ENCODE results near the gene SDC3.
"Not testable (repeated sequence)": the region's sequence is repeated elsewhere in the genome, so short reads cannot be mapped to it uniquely, and the experiment has no call there.

The SDC3 gene, protein sequence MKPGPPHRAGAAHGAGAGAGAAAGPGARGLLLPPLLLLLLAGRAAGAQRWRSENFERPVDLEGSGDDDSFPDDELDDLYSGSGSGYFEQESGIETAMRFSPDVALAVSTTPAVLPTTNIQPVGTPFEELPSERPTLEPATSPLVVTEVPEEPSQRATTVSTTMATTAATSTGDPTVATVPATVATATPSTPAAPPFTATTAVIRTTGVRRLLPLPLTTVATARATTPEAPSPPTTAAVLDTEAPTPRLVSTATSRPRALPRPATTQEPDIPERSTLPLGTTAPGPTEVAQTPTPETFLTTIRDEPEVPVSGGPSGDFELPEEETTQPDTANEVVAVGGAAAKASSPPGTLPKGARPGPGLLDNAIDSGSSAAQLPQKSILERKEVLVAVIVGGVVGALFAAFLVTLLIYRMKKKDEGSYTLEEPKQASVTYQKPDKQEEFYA

DNA sequence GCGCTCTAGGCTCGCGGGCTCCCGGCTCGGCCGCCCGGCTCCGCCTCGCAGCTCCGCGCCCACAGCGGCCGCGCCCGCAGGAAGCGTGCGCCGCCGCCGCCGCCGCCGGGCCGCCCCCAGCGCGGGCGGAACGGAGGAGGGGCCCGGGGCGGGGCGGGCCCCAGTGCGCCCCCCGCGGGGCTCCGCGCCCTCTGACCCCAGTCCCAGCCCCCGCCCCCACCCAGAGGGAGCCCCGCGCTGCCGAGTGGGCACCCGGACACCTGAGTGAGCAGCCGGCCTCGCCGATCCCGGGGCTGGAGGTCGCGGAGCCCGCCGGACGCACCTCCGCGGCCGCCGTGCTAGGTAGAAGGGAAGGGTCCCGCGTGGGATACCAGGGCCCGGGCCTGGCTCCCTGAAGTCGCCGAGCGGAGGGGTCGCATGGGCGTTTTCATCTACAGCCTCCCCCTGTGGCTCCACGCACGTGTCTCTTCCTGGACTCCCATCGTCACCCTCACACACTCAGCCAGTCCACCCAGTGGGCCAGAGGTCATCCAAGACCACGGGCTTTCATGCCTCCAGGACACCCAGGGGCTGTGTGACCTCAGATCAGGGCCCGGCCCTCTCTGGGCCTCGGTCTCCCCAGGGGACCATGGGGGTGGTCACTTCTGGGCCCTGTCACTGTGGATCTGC lies at the start of gene SDC3:
Gene SDC3, minus strand, starts transcription at position 63 of the 669 bp plus-strand sequence. CDS start 172 bp downstream, outside the sequence.
- no peak for DNase-seq (ENCODE audit: low read depth in 2 of 2)

DNA sequence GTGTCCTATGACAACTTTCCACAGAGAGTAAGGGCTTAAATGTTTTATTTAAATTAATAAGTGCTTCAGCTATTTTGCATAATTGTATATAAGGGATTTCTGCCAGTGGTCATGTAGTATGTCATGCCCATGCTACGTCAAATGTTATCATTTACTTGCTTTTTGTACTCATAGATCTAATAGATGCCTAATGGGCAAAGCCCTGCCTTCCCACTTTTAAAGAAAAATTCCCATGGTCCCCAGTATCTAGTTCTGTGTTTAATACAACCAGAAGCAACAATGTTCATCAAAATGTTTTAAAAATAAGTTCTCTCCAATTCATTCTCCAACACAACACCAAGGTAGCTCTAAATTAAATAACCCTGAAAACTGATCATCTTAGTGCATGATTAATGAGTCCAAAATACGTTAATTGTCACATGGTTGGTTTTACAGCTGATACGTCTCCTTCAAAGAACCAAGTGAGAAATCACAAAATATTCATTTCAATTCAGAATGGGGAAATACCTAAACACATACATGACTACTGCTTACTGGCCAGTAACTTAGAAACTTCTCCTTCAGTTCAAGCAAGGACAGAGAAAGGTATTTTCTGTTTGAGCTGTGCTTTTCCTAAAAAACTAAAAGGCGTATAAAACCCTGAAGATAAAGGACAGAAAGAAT lies 49.1 kb upstream of the SDC3 start:
- DNase-seq (ENCODE audit: low read depth in 2 of 2), result no peak

DNA sequence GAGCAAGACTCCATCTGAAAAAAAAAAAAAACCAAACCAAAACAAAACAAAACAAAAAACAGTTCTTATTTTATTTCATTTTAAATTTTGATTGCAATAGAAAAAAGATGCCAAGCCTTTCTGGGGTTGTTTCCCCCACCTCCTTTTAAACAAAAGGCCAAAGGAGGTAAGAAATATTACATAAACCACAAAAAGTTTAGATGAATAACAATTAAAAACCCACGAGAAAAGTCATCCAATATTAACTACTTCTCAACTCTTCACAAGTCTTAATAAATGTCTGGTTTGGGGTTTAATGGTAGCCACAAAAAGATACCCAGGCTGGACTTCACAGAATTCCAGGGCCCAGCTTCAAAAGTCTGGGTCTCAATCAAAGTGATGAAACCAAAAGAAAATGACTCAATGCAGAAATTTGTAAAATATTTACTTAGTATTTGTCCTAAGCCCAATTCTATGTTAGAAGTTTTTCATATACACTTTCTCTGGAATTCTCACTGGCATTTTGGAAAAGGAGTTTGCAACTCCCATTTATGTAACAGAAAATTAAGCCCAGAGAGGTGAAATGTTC lies 47.0 kb upstream of the SDC3 start:
- DNase-seq (ENCODE audit: low read depth in 2 of 2), result no peak

DNA sequence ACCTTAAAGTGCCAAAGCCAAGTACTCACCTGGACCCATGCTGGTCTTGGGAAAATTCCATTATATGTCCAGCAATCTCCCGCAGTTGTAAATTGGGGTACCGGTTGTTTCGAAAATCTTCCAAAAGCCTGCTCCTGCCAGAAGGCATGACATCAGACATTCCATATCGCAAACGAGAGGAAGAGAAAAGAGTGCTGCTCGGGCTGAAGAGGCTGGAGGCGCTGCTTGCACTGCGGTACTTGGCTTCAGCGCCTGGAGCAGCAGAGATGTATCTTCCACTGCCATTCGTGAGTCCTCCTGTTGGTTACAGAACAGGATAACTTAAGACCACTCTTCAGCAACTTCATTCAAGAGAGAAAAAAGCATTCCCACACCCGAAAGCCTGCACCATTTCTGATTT lies 45.1 kb upstream of the SDC3 start:
- no peak for DNase-seq (ENCODE audit: low read depth in 2 of 2)

DNA sequence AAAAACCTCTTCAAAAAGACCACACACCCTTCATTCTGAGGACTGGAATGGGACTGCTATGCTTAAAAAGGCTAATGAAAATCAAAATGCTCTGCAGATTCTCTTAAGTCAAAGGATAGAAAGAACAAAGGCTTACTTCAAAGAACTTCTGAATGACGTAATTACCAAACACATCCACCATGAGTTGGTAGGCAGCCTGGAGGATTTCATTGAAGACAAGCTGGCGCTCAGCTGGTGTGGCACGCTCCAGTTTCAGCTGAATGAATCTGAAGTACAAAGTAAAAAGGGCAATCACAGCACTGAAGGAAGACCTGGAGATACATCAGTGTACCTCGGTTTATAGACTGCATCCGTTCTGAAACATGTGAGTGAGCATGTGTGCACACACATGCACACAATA lies 43.5 kb upstream of the SDC3 start:
- no peak for DNase-seq (ENCODE audit: low read depth in 2 of 2)

DNA sequence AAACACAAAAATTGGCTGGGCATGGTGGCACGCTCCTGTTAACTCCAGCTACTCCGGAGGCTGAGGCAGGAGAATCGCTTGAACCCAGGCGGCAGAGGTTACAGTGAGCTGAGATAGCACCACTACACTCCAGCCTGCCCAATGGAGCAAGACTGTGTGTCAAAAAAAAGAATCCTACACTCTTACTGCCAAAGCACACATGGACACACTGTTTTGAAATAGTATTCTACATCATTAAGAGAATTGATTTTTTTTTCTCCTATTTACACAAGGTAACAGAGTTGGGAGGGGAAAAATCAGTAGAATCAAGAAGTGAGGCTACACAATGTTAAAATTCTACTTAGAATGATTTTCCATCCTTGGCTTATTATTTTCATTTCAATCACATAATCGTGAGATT lies 42.1 kb upstream of the SDC3 start:
- no peak for DNase-seq (ENCODE audit: low read depth in 2 of 2)

DNA sequence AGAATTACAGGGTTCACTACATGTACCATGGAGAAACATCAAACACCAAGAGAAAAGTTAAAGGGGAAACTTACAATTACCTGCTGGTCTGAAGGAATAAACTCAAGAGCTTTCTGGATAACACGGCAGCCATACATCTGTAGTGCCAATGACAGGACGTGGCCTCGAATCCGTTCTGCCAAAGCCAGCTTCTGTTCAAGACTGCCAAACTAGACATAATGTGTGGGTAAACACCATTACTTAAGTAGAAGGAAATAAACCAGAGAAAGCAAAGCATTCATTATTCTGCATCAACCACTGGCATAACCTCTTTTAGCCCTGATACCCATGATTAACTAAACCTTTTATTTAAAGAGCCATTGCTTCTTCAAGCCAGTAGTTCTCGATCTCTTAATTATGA lies 41.5 kb upstream of the SDC3 start:
- no peak for DNase-seq (ENCODE audit: low read depth in 2 of 2)

DNA sequence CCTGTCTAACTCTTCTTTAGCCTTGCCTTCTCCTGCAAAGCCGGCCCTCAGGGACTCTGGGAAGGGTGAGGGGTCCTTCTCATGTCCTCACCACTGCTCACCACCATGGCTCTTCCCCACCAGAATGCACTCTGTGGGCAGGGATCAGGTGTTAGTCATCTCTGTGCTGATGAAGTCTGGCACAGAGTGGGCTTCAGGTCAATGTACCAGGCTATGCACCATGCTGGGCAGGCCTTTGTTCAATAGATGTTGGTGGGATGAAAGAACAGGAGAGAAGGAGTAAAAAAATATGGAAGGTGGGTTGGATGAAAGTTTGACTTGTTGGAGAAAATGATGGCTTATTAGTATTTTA lies 40.9 kb upstream of the SDC3 start:
- not testable (repeated sequence) for DNase-seq (ENCODE audit: low read depth in 2 of 2)

DNA sequence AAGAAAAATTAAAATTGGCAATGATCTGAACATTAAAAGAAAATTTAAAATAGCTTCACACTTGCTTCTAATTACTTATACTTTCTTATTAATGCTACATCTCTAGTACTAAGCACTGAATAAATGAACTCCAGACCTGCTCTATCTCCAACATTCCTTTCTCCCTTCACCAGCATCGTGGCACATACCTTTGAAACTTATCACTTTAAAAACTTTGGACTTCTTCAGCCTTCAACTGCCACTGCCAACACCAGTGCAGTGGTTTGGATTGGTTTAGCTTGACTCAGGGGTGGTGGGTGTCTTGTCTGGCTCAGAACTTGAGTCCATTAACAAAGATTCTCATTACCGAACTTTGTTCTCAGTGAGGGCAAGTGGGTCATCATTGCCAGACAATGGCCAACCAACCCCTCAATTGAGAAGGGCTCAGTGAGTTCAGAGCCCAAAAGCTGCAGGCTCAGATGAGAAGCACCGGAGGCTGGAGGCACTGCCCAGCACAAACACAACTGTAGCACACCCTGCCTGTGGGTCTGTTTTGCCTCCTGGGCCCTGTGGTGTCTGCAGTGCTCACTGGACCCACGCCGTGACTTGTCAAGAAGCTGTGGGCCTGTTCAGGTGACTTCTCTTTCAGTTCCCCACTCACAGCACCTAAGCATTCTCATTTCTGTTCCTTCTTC lies 40.4 kb upstream of the SDC3 start:
- not testable (repeated sequence) for DNase-seq (ENCODE audit: low read depth in 2 of 2)

DNA sequence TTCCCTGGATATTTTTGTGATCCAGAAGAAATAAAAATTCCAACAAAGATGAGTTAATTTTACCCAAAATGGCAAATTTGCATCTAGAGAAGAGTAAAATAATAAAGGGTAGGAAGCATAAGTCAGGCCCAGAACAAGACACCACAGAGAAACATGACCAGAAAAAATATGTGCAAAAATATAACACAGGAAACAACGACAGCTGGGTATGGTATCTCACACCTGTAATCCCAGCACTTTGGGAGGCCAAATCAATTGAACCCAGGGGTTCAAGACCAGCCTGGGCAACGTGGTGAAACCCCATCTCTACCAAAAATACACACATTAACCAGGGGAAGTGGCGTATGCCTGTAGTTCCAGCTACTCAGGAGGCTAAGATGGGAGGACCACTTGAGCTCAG lies 39.7 kb upstream of the SDC3 start:
- DNase-seq (ENCODE audit: low read depth in 2 of 2), result no peak

DNA sequence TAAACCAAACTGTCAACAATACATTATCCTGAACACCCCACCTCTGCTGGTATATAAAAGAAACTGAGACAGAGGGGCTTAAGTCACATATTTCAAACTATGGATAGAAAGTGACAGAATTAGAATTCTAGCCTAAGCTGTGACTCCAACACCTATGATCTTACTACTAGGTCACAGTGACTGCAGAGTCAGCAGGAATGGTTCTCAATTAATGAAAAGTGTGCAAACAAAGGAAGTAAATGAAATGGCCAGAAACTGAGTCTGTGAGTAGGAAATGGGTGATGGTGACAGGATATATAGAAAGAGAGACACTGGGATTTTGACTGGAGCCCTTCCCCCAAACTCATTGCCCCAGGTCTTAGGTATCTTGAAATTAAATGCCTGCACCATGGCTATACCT lies 38.7 kb upstream of the SDC3 start:
- no peak for DNase-seq (ENCODE audit: low read depth in 2 of 2)

DNA sequence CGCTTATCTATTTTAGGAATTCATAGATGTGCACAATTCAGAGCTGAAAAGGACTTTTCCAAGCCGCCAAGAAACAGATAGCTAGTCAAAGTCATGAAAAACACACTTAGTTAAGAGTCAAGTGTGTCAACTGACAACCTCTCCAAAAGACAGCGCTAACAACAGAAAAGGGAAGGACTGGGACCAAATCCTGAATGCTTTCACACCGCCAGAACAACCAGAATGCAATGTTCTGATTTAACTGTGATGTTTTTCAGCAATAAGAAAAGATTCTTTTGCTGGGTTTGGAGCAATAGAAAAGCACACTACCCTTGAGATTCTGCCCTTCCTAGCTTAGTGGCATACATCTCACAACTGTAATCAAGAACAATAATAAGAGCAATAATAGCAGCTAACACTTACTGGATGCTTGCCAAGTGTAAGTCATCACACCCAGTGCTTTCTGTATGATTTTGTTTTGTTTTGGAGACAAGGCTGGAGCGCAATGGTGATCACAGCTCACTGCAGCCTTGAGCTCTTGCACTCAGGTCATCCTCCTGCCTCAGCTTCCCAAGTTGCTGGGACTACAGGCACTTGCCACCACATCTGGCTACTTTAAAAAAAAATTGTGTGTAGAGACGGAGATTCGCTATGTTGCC lies 33.9 kb upstream of the SDC3 start:
- DNase-seq (ENCODE audit: low read depth in 2 of 2), result no peak

DNA sequence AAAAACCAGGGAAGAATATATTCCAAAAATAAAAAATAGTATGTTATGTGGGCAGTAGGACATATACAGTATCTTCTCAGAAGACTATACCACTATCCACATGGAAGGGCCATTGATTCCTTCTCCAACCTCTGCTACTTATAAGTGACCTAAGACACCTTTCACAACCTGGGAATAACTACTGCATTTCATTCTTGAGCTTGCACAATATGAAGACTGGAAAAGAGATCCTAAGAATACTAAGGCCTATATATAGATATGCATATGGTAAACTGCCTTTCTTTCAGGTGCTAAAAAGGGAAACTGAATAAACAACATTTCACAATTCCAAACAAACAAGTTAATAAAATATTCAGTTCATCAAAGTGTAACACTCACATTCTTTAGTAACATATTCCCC lies 32.0 kb upstream of the SDC3 start:
- no peak for DNase-seq (ENCODE audit: low read depth in 2 of 2)

DNA sequence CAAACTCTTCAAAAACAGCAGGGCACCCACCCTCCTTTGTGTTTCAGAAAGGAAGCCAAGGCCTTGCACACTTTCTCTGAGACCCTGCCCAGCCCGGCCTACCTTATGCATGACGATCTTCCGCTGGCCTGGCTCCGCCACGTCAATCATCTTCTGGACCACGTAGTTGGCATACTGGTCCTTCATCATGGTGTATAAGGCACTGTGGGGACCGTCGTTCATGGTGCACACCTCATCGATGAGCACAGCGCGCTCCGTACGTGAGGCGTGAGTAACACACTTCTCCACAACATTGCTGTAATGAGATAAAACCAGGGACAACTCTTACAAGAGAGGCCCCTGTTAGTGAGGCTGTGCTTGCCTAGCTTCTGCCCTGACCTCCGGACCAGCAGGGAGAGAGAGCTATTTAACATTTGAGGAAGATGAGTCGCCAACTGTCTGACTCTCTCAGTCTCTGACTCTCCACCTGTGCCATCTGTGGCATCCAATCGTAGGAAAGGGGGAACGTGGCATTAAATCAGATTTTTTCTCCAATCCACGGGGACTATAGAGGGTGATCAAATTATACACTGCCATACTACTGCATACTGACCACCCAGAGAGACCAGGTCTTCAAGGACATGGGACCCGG lies 28.1 kb upstream of the SDC3 start:
- no peak for DNase-seq (ENCODE audit: low read depth in 2 of 2)

DNA sequence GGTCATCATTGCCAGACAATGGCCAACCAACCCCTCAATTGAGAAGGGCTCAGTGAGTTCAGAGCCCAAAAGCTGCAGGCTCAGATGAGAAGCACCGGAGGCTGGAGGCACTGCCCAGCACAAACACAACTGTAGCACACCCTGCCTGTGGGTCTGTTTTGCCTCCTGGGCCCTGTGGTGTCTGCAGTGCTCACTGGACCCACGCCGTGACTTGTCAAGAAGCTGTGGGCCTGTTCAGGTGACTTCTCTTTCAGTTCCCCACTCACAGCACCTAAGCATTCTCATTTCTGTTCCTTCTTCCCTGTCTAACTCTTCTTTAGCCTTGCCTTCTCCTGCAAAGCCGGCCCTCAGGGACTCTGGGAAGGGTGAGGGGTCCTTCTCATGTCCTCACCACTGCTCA lies 27.2 kb upstream of the SDC3 start:
- DNase-seq (ENCODE audit: low read depth in 2 of 2), result not testable (repeated sequence)

DNA sequence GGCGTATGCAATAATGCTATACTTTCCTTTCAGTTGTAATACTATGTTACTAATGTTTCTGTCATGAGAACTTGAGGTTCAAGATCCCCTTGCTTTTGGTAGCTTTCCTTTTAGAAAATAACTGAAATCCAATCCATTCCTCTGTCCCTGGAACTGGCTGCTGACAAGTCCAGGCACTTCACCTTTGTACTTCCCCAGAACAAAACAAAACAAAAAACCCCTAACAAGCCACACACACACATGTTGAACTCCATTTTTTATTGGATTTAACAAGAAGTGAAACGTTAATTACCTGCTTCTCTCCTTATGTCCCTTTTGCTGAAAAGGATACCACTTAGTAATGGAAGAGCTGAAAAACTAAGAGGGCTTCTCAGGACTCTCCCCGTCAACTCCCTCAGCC lies 26.1 kb upstream of the SDC3 start:
- DNase-seq (ENCODE audit: low read depth in 2 of 2), result no peak

DNA sequence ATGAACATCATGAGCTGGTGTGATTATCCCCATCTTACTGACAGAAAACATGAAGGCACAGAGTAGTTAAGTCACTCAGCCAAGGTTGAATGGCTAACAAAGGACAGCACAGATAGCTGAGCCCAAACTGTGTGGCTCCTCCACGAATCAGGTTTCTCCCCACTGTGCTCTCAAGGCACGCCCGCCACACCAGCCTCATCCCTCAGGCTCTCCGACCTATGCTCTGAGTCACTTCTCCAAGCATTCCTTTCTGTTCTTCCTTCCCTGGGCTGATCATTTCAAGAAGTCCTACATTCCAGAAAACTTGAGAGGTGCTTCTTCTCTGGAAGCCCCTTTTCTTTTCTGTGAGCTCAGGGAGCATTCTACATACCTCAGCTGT lies 25.3 kb upstream of the SDC3 start:
- DNase-seq (ENCODE audit: low read depth in 2 of 2), result no peak

DNA sequence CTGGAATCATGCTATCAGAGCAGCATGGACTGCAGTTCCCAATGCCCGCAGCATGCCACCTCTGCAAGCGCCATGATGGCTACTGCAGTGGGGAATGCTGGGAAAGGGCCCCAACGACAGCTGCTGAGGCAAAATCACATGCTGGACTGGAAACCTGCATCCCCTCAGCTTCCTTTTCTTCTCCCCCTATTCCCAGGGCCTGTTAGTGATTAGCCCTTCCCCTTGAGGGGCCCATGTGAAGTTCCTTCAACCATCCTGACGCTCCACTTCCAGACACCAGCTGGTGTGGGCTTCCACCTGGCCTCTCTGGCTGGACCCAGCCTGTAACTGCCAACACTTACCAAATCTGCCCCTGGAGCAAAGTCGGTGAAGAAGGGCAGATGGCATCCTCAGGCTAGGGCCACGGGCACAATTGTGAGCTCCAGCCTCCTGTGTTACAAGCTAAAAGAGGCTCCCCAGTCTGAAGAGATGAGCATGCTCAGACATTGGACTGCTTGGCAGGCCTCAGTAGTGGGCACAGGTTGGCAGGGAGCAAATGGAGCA lies 22.1 kb upstream of the SDC3 start:
- DNase-seq (ENCODE audit: low read depth in 2 of 2), result no peak

DNA sequence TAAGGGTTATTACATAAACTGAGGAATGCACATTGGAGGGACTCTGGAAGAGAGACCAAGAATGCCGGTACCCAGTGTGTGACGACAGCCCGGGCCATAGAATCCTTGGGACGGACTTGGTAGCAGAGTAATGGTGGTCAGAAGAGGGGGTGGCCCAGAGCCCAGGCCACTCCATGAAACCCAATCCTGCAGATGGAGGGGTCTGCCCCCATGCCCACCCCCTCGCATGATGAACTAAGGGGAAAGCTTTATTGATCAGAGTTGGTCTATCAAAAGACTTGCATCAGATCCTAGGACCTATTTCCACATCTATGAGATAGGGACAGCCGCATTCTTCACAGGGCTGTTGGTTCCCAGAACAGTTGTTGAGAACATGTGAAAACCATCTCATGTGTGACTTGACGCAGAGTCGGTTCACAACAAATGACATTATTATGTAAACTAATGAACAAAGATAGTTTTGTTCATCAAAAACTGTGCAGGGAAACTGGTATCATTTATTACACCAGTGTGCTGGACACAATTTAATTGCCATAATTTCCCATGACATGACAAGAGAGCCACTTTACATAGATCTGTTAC lies 21.5 kb upstream of the SDC3 start:
- no peak for DNase-seq (ENCODE audit: low read depth in 2 of 2)

DNA sequence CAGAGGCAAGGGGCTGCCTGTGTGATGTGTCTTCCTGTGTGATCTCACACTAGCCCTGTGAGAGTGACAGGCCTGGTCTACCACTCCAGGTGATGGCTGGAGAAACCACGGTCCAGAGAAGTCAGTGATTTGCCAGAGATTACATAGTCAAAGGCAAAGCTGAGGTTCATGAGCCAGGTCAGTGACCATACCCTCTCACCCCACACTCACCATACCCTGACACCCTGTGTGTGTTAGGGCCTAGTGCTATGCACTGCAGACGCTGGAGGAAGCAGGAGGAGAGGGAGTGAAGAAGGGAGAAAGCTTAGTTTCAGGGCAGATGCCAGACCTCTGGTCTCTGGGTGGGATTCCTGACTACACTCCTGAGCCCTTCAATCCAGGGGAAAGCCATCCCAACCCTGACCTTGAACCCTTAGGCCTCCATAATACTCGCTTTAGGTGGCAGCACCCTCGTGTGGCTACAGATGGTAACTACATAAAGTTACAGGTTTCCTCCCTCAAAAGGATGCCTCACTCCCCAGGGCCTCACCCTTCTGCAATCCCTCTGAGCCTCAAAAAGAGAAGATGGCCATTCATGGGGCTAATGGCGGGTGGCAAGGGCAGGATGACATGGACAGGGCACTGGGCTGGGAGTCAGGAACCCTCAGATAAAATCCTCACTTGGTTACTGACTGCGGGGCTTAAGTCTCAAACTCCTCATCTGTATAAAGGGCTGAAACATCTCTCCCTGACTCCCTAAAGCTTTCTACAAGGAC lies 20.8 kb upstream of the SDC3 start:
- no peak for DNase-seq (ENCODE audit: low read depth in 2 of 2)
